ENCODE measurements around the gene ZNF628.
"Not testable (repeated sequence)": the region's sequence is repeated elsewhere in the genome, so short reads cannot be mapped to it uniquely, and the experiment has no call there.

ZNF628 gene

GRCh38 chr19:55485439-55486011 lies 9.1 kb downstream of the ZNF628 start:
- no peak for DNase-seq

- no peak for DNase-seq
Measured at GRCh38 chr19:55486043-55486970, 9.9 kb downstream of the ZNF628 start.

- DNase-seq: no peak
Measured at GRCh38 chr19:55486971-55487923, 10.8 kb downstream of the ZNF628 start.

- DNase-seq: no peak
Measured at GRCh38 chr19:55487924-55488687, 11.7 kb downstream of the ZNF628 start, which contains the start of gene SSC5D. Gene SSC5D, plus strand, starts transcription at chr19:55488436. Its CDS starts 154 bp downstream, at chr19:55488590.

- DNase-seq: no peak
Measured at GRCh38 chr19:55488986-55489710, 12.7 kb downstream of the ZNF628 start.

GRCh38 chr19:55489711-55490477 lies 13.5 kb downstream of the ZNF628 start:
- DNase-seq: no peak

- DNase-seq: no peak
Measured at GRCh38 chr19:55490478-55491432, 14.3 kb downstream of the ZNF628 start.

GRCh38 chr19:55491546-55492360 lies 15.3 kb downstream of the ZNF628 start:
- no peak for DNase-seq

GRCh38 chr19:55492362-55492944 lies 16.0 kb downstream of the ZNF628 start:
- no peak for DNase-seq

GRCh38 chr19:55493052-55493644 lies 16.7 kb downstream of the ZNF628 start:
- DNase-seq: no peak

GRCh38 chr19:55493645-55494171 lies 17.3 kb downstream of the ZNF628 start:
- DNase-seq: no peak

- no peak for DNase-seq
Measured at GRCh38 chr19:55494172-55494761, 17.9 kb downstream of the ZNF628 start.

- DNase-seq: no peak
Measured at GRCh38 chr19:55495646-55496349, 19.4 kb downstream of the ZNF628 start.

GRCh38 chr19:55496820-55497219 lies 20.4 kb downstream of the ZNF628 start:
- DNase-seq: not testable (repeated sequence)

- DNase-seq: no peak
Measured at GRCh38 chr19:55497763-55498162, 21.3 kb downstream of the ZNF628 start.

- no peak for DNase-seq
Measured at GRCh38 chr19:55498246-55498840, 21.9 kb downstream of the ZNF628 start.
